ENCODE data around the gene RELT.

GRCh38 chr11:73366953-73367352 lies 9.2 kb upstream of the RELT start:
- TF ChIP-seq CTCF (IDR thresholded peaks at IDR 0.05) (no peak), POLR2A (IDR thresholded peaks at IDR 0.05) (no peak)
